HEK293T (cell line): ENCODE measurements around the gene C1D.

Experiments
- CTCF ChIA-PET: fragments of 350-600 bp; formaldehyde crosslinking; extraction: SDS; loops from one replicate; lab custom pipeline; 2021; ENCODE audit warnings: antibody characterized with exemption, inconsistent platforms; lab: Yijun Ruan, JAX
- POLR2A ChIA-PET: fragments of 350-600 bp; formaldehyde crosslinking; extraction: SDS; loops from one replicate; lab custom pipeline; 2020; ENCODE audit warnings: antibody characterized with exemption, inconsistent platforms; lab: Yijun Ruan, JAX
- DNase-seq: peaks from one replicate; pipeline ENCODE4 v3.0.0; 2012; ENCODE audit warnings: mixed read lengths; ENCODE audit errors: extremely low spot score
- ARNT ChIP-seq: fragments of 450-650 bp; IDR thresholded peaks from 2 replicates; pipeline ENCODE4 v1.6.1; 2017; ENCODE audit warnings: mild to moderate bottlenecking
- BHLHE40 ChIP-seq: fragments of 450-650 bp; IDR thresholded peaks from 2 replicates; pipeline ENCODE4 v1.6.1; 2016; ENCODE audit warnings: mild to moderate bottlenecking, moderate library complexity, borderline replicate concordance
- ELF4 ChIP-seq: fragments of 450-650 bp; IDR thresholded peaks from 2 replicates; pipeline ENCODE4 v1.6.1; 2017; ENCODE audit warnings: antibody characterized with exemption
- FOXA1 ChIP-seq: fragments of 450-650 bp; IDR thresholded peaks from 2 replicates; pipeline ENCODE4 v1.6.1; 2016; ENCODE audit warnings: mild to moderate bottlenecking
- FOXK2 ChIP-seq: fragments of 450-650 bp; IDR thresholded peaks from 2 replicates; pipeline ENCODE4 v1.6.1; 2016; ENCODE audit warnings: mild to moderate bottlenecking
- FOXM1 ChIP-seq: fragments of 450-650 bp; IDR thresholded peaks from 2 replicates; pipeline ENCODE4 v1.6.1; 2017; ENCODE audit warnings: mild to moderate bottlenecking, borderline replicate concordance
- HDGF ChIP-seq: fragments of 450-650 bp; IDR thresholded peaks from 2 replicates; pipeline ENCODE4 v1.6.1; 2017; ENCODE audit warnings: antibody characterized with exemption, borderline replicate concordance
- L3MBTL2 ChIP-seq: fragments of 450-650 bp; conservative IDR thresholded peaks from 2 replicates; pipeline ENCODE4 v1.6.1; 2016; ENCODE audit warnings: mild to moderate bottlenecking
- LEF1 ChIP-seq: fragments of 450-650 bp; IDR thresholded peaks from 2 replicates; pipeline ENCODE4 v1.6.1; 2017; ENCODE audit warnings: mild to moderate bottlenecking, borderline replicate concordance
- NFRKB ChIP-seq: fragments of 450-650 bp; IDR thresholded peaks from 2 replicates; pipeline ENCODE4 v1.6.1; 2016; ENCODE audit warnings: mild to moderate bottlenecking, moderate library complexity
- PKNOX1 ChIP-seq: fragments of 450-650 bp; IDR thresholded peaks from 2 replicates; pipeline ENCODE4 v1.6.1; 2016
- SUZ12 ChIP-seq: fragments of 450-650 bp; IDR thresholded peaks from 2 replicates; pipeline ENCODE4 v1.6.1; 2016; ENCODE audit warnings: mild to moderate bottlenecking
- TARDBP ChIP-seq: fragments of 450-650 bp; IDR thresholded peaks from 2 replicates; pipeline ENCODE4 v1.6.1; 2016
- ZNF384 ChIP-seq: fragments of 450-650 bp; IDR thresholded peaks from 2 replicates; pipeline ENCODE4 v1.6.1; 2016

Gene C1D

GRCh38 chr2:67993329-67993728 is 69.5 kb downstream of the C1D start:
- no peak for DNase-seq
- TF ChIP-seq ZNF384 (no peak), ELF4 (no peak), FOXK2 (no peak), TARDBP (no peak), L3MBTL2 (no peak), LEF1 (no peak), HDGF (no peak), BHLHE40 (no peak), ARNT (no peak), FOXM1 (no peak)
- CTCF ChIA-PET: no interaction called here
- POLR2A ChIA-PET: no interaction called here

GRCh38 chr2:67991456-67991855 is 71.3 kb downstream of the C1D start:
- CTCF ChIA-PET: no interaction called here
- no peak for TF ChIP-seq FOXK2
- TF ChIP-seq LEF1: no peak
- TF ChIP-seq L3MBTL2: no peak
- TF ChIP-seq HDGF: no peak
- TF ChIP-seq ARNT: no peak
- no peak for TF ChIP-seq SUZ12
- TF ChIP-seq ELF4: no peak
- TF ChIP-seq PKNOX1: no peak
- TF ChIP-seq FOXA1: no peak
- TF ChIP-seq NFRKB: no peak

More at GRCh38 chr2:67991456-67991855, 71.3 kb downstream of the C1D start:
- no peak for DNase-seq
- POLR2A ChIA-PET: no interaction called here
